Nephron (organoid): ENCODE measurements around the gene HIGD2A.

Source experiments
- H3K27ac Mint-ChIP-seq, 3 experiments: 2 replicates each; pipeline ENCODE4 v1.8.0; 2020; ENCODE audit warnings: mixed read lengths in 3 of 3, mild to moderate bottlenecking in 2 of 3, moderate library complexity in 1 of 3
- H3K27me3 Mint-ChIP-seq: 2 replicates; pipeline ENCODE4 v1.8.0; 2021; ENCODE audit warnings: low read depth, mild to moderate bottlenecking, moderate library complexity, mixed read lengths
- H3K36me3 Mint-ChIP-seq: 2 replicates; pipeline ENCODE4 v1.8.0; 2020; ENCODE audit warnings: low read depth, mixed read lengths
- H3K4me1 Mint-ChIP-seq: 2 replicates; pipeline ENCODE4 v1.8.0; 2020; ENCODE audit warnings: mixed read lengths
- H3K4me3 Mint-ChIP-seq, 3 experiments: 2 replicates each; pipeline ENCODE4 v1.8.0; 2020; ENCODE audit warnings: mild to moderate bottlenecking in 3 of 3, mixed read lengths in 3 of 3, moderate library complexity in 2 of 3
- H3K9me3 Mint-ChIP-seq: 2 replicates; pipeline ENCODE4 v1.8.0; 2020; ENCODE audit warnings: mixed read lengths
- CTCF ChIP-seq, 3 experiments: fragments of 200-600 bp; sonication (generic); IDR thresholded peaks; one replicate each; pipeline ENCODE4 v1.5.0; 2021; ENCODE audit warnings: antibody characterized with exemption in 3 of 3; ENCODE audit not compliant: unreplicated experiment in 3 of 3

The HIGD2A gene

GRCh38 chr5:176359658-176360057, 28.9 kb upstream of the HIGD2A start:
- H3K9me3 Mint-ChIP-seq, result no peaks in the 10 kb centered on the region
- peak overlapping the region in 1 of 3 experiments; percentile 50 for H3K27ac Mint-ChIP-seq
- TF ChIP-seq CTCF (IDR thresholded peaks at IDR 0.05; ENCODE audit: unreplicated experiment in 3 of 3), result no peak
- peaks cover 22% of the 10 kb centered on the region for H3K27me3 Mint-ChIP-seq
- peak overlapping the region; percentile 79 to 91 (median 85) for H3K4me3 Mint-ChIP-seq
- H3K36me3 Mint-ChIP-seq, result peaks cover 26% of the 10 kb centered on the region
- peaks cover 14% of the 10 kb centered on the region for H3K4me1 Mint-ChIP-seq

GRCh38 chr5:176360894-176361436, 27.6 kb upstream of the HIGD2A start:
- H3K27me3 Mint-ChIP-seq, result peaks cover 22% of the 10 kb centered on the region
- peaks cover 18% of the 10 kb centered on the region for H3K36me3 Mint-ChIP-seq
- peak overlapping the region; percentile 79 to 95 (median 85) for H3K27ac Mint-ChIP-seq
- peaks cover 14% of the 10 kb centered on the region for H3K4me1 Mint-ChIP-seq
- peak overlapping the region; percentile 98 to 99 (median 98) for H3K4me3 Mint-ChIP-seq
- no peak for TF ChIP-seq CTCF (IDR thresholded peaks at IDR 0.05; ENCODE audit: unreplicated experiment in 3 of 3)
- no peaks in the 10 kb centered on the region for H3K9me3 Mint-ChIP-seq

- Mint-ChIP-seq H3K4me1 (peaks cover 14% of the 10 kb centered on the region), H3K36me3 (peaks cover 17% of the 10 kb centered on the region), H3K27ac (peak within 1 kb of the TSS; percentile 79 to 95 (median 93)), H3K27me3 (peaks cover 22% of the 10 kb centered on the region), H3K4me3 (peak within 1 kb of the TSS; percentile 98 to 99 (median 98)), H3K9me3 (no peaks in the 10 kb centered on the region)
- TF ChIP-seq CTCF (IDR thresholded peaks at IDR 0.05; ENCODE audit: unreplicated experiment in 3 of 3), result no peak
These were observed 26.9 kb upstream of the HIGD2A start, which contains the start of gene KIAA1191 for GRCh38 chr5:176361437-176362232. TSS of gene KIAA1191 (minus strand) at chr5:176361764. CDS start at chr5:176359508, 2,256 bp downstream.

- H3K9me3 Mint-ChIP-seq, result no peaks in the 10 kb centered on the region
- H3K4me1 Mint-ChIP-seq, result peaks cover 15% of the 10 kb centered on the region
- TF ChIP-seq CTCF (IDR thresholded peaks at IDR 0.05; ENCODE audit: unreplicated experiment in 3 of 3), result no peak
- H3K27ac Mint-ChIP-seq, result peak overlapping the region in 1 of 3 experiments; percentile 79
- H3K36me3 Mint-ChIP-seq, result peaks cover 17% of the 10 kb centered on the region
- peak overlapping the region; percentile 98 to 99 (median 98) for H3K4me3 Mint-ChIP-seq
- H3K27me3 Mint-ChIP-seq, result peaks cover 22% of the 10 kb centered on the region
These were observed 26.4 kb upstream of the HIGD2A start for GRCh38 chr5:176362233-176362490.

- Mint-ChIP-seq H3K9me3 (no peaks in the 10 kb centered on the region), H3K27ac (peak overlapping the region in 1 of 3 experiments; percentile 51), H3K4me3 (peak overlapping the region; percentile 76 to 81 (median 79)), H3K36me3 (peaks cover 24% of the 10 kb centered on the region), H3K27me3 (peaks cover 22% of the 10 kb centered on the region), H3K4me1 (peaks cover 13% of the 10 kb centered on the region)
- TF ChIP-seq CTCF (IDR thresholded peaks at IDR 0.05; ENCODE audit: unreplicated experiment in 3 of 3), result no peak
These were observed 23.7 kb upstream of the HIGD2A start for GRCh38 chr5:176364765-176365350.
